ENCODE data around the gene ENTPD6.
"Not testable (repeated sequence)": the region's sequence is repeated elsewhere in the genome, so short reads cannot be mapped to it uniquely, and the experiment has no call there.

ENTPD6 gene

DNA sequence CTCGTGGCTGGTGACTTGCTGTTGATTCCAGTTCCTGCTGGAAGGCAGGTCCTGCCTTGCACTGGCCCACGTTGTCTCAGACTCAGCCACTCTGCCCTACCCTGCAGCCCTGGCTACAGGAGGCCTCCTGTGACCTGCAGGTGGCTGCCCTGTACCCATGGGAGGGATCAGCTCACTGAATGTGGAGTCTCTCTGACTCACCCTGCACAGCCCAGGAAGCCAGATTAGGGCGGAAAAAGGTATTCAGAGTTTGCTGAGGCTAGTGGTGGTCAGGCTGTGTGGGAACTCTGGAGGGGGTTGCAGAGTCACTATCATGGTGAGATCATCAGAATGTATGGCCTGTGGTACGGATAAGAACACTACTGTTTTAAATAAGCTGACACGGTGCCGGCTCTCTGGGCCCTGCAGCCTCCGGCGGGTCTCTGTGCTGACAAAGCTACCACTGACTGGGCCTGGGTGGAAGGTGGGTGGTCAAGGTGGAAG, 27.7 kb downstream of the ENTPD6 start:
- no peak overlapping the region for H3K4me3 ChIP-seq (ENCODE audit: low read depth, low read length)

DNA sequence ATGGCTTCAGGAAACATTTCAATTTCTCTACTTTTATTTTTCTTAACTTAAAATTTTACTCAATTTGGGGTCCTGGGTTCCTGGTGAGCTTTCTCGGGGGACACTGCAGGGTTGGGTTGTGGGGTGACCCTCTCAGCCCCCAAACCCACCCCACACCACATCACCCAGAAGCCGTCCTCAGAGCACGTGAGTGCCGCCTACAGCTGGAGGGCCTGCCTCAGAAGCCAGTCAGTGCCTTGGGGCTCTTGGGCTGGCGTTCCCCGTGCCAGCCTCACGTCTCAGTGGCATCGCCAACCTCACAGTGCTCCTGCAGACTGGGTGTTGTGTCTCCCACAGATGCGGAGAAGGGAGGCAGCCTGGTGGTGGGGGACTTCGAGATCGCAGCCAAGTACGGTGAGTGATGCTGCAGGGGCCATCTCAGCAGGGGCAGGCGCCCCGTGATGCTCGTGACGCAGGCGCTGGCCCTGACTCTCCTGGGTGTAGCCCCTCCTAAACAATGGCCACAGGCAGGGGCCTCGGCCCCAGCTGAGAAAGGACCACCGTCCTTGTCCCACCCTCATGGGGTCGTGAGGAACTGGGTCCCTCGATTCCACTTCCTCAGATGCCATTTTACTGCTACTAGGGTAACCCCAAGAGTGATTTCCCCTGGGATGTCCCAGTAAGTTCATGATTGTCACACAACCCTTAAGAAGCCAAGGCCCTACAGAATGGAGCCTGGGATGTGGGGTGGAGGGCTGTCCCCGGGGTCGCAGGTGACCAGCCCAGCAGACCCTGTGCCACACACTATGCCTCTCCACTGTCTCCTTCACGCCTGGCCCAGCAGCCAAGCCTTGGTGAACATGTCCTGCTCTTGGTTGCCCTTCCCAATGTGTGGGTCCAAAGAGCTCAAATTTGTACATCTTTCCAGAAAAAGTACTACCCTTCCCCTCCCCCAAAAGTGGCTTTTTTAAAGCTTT, 28.5 kb downstream of the ENTPD6 start:
- no peak overlapping the region for H3K4me3 ChIP-seq (ENCODE audit: low read depth, low read length)

DNA sequence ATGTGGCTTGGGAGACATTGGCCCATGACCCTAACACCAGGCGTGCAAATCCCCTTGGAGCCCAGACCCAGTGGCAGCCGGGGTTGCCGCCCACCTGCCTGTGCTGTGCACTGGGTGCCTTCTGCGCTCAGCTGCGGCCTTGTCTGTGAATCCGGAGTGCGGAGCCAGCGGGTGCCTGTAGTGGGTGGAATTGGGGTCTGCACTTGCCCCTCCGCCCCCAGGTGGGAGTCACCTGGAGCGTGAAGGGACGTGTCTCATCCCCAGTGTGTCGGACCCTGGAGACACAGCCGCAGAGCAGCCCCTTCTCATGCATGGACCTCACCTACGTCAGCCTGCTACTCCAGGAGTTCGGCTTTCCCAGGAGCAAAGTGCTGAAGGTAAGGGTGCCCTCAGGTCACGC, 29.4 kb downstream of the ENTPD6 start:
- H3K4me3 ChIP-seq (ENCODE audit: low read depth, low read length), result no peak overlapping the region

DNA sequence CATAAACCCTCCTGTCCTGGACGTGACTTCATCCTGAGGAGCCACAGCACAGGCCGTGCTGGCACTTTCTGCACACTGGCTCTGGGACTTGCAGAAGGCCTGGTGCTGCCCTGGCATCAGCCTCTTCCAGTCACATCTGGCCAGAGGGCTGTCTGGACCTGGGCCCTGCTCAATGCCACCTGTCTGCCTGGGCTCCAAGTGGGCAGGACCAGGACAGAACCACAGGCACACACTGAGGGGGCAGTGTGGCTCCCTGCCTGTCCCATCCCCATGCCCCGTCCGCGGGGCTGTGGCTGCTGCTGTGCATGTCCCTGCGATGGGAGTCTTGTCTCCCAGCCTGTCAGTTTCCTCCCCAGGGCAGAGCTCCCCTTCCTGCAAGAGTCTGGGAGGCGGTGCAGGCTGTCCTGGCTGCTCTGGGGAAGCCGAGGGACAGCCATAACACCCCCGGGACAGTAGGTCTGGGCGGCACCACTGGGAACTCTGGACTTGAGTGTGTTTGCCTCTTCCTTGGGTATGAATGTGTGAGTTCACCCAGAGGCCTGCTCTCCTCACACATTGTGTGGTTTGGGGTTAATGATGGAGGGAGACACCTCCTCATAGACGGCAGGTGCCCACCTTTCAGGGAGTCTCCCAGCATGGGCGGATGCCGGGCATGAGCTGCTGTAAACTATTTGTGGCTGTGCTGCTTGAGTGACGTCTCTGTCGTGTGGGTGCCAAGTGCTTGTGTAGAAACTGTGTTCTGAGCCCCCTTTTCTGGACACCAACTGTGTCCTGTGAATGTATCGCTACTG, 30.3 kb downstream of the ENTPD6 start:
- H3K4me3 ChIP-seq (ENCODE audit: low read depth, low read length), result no peak overlapping the region

DNA sequence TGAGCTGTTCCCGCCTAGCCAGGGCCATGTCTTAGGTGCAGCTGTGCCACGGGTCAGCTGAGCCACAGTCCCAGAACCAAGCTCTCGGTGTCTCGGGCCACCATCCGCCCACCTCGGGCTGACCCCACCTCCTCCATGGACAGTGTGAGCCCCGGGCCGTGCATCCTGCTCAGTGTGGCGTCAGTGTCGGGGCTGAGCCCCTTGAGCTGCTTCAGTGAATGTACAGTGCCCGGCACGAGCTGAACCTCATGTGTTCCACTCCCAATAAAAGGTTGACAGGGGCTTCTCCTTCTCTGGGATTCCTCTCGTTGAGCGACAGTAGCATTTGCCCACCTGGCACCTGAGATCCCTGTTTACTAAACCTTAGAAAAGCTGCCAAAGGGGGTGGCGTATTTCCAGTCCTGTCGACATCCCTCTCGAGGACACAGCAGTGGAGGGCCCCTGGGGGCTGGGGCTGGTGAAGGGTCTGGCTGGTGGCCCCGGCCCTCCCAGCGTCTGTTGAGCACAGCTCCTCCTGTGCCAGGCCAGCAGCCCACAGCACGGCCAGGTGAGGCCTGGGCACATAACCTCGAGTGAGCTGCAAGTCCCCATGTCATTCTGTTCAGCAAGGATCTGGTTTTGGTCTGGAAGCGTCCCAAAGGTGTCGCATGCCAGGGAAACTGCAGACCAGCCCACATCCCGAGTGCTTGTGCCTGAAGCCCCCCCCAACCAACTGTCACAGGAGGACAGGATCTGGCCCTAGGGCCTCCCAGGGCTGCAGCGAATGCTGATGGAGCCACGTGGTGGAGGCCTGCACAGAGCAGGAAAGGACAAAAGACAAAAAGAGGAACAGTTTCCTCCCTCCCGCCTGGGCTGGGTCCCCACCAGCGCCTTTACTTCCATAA, 31.2 kb downstream of the ENTPD6 start:
- no peak overlapping the region for H3K4me3 ChIP-seq (ENCODE audit: low read depth, low read length)

DNA sequence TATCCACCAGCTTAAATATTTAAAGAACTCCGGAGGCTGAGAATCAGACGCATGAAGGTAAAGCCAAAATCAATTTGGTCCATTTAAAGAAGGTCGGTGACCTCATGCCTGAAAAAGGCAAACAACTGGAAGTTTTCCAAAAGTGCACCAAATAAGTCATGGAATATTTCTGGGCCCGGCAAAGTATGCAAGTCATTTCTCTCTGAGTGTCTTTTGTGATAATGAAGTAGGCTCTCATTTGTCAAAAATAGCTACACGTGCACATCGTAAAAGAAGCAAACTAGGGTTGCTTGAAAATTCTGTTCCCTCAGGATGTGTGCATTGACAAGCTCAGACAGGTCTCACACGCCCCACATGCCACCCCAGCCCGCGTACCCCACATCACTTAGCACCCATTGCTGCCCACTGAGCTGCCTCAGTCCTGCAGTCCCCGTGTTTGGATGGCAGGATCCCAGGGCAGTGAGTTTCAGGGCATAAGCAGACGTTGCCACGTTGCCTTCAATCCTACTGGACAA, 31.9 kb downstream of the ENTPD6 start:
- no peak overlapping the region for H3K4me3 ChIP-seq (ENCODE audit: low read depth, low read length)

DNA sequence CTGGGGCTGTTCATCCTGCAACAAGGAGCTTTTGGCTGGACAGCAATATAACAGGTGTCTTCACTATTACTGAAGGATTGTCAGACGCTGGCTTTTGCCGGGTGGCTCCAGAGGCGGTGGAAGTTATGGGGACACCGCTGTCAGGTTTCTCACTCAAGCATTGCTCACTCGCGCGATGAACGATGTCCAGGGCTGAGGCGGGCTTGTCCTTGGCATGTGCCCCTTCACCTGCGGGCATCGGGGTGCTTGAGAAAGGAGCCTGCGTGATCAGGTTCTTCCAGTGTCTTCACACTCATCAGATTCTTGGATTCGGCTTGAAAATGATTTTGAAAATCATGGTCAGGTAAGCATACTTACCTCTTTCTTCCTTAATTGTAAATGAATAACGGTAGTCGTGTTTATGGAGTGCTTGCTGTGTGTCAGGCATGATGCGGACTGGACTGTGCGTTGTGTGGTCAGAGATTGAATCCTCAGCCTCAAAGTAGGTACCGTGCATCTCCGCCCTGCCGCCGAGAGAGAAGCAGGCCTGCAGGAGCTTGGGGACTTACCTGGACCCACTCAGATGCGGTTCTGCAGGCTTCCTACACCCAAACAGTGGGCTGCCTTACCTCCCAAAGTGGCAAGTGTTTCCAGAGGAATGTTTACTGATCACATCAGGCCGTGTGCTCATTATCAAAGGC, 34.1 kb downstream of the ENTPD6 start:
- no peak overlapping the region for H3K4me3 ChIP-seq (ENCODE audit: low read depth, low read length)

DNA sequence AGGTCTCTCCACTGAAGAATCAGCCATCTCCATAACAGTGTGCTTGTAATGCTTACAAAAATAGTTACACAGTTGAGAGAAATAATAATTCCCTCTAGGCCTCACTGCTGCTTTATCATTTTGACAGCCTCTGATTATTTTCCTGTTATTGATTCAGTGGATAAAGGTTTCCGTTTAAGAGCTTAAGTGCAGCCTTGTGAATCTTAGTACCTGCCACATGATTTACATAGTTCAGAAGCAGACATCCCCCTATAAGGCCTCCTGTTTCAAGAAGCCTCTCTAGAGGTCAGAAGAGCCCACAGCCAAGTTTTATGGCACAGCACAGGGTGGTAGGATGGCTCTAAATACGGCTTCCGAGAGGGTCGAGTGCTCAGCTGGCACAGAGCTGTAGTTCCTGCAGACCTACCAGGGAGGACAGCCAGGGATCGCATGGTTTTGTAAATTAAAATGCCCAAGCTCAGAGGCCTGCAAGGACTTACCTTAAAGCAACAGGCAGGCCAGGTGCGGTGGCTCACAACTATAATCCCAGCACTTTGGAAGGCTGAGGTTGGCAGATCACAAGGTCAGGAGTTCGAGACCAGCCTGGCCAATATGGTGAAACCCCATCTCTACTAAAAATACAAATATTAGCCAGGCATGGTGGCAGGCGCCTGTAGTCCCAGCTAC, 34.8 kb downstream of the ENTPD6 start:
- no peak overlapping the region for H3K4me3 ChIP-seq (ENCODE audit: low read depth, low read length)

DNA sequence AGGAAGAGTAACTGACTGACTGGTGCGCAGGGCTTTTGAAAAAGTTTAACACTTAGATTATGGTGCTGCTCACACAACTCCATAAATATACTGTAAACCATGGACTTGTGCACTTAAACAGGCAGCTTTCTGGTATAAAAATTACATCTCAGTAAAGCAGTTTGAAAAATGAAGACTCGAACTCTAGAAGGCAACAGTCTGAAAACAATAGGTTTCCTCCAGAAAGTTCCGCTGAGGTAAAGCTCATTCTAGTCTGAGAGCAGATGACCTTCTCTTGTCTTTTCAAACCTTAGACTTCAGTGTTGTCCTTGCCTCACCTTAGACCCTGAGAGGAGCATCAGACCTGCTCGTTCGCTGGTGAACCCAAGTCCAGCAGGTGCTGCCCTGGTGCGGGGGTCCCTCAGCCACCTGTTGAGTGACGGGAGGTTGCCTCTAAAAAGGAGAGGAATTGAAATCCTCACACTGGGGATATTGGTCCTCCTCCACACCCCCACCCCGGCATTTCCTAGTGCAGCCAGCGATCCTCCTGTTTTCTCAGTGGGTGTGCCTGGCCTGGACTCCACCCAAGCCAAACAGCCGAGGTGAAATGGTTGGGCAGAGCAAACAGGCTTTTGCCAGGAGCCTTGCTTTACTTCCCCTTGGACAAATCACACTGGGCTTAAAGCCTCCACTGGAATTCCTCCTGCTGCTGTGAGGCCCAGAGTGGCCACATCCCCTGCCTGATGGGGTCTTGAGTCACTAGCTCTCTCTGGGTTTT, 37.7 kb downstream of the ENTPD6 start:
- no peak overlapping the region for H3K4me3 ChIP-seq (ENCODE audit: low read depth, low read length)

DNA sequence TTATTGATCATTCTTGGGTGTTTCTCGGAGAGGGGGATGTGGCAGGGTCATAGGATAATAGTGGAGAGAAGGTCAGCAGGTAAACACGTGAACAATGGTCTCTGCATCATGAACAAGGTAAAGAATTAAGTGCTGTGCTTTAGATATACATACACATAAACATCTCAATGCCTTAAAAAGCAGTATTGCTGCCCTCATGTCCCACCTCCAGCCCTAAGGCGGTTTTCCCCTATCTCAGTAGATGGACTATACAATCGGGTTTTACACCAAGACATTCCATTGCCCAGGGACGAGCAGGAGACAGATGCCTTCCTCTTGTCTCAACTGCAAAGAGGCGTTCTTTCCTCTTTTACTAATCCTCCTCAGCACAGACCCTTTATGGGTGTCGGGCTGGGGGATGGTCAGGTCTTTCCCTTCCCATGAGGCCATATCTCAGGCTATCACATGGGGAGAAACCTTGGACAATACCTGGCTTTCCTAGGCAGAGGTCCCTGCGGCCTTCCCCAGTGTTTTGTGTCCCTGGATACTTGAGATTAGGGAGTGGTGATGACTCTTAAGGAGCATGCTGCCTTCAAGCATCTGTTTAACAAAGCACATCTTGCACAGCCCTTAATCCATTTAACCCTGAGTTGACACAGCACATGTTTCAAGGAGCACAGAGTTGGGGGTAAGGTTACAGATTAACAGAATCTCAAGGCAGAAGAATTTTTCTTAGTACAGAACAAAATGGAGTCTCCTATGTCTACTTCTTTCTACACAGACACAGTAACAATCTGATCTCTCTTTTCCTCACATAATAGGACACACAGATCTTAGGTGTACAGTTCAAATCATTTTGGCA, 38.7 kb downstream of the ENTPD6 start:
- H3K4me3 ChIP-seq (ENCODE audit: low read depth, low read length), result not testable (repeated sequence)

DNA sequence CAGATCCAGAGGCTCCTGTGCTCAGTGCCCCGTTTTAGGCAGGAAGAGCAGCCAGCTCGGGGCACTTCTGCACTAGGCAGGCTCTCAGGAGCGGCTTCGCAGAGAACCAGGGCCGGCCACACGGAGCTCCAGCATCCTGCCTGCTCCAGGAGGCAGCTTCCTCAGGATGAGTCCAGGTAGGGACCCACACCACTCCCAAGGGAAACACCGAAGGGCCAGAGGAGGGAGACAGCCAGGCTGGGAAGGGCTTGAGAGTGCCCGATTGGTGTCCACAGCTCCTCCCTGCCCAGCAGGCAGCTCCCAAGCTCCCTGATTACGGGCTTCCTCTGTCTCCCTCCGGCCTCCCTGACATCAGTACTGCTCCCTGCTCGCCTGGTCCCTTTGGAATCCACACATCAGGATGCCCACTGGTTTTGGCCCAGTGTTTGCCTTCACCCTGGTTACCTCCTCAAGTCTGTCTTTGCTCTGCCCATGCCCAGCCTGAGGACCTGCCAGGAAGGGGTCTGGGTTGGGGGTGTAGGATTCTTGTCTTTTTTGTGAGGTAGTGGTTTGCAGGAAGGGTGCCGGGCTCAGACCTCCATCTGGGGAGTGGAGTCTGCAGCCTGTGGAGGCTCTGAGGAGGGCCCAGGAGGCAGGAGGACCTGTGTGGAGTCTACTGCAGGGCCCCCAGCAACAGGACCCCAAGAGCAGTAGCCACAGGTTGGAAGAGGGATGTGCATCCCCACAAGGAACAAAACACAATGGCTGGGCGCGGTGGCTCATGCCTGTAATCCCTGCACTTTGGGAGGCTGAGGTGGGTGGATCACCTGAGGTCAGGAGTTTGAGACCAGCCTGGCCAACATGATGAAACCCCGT, 41.2 kb downstream of the ENTPD6 start:
- H3K4me3 ChIP-seq (ENCODE audit: low read depth, low read length), result no peak overlapping the region

DNA sequence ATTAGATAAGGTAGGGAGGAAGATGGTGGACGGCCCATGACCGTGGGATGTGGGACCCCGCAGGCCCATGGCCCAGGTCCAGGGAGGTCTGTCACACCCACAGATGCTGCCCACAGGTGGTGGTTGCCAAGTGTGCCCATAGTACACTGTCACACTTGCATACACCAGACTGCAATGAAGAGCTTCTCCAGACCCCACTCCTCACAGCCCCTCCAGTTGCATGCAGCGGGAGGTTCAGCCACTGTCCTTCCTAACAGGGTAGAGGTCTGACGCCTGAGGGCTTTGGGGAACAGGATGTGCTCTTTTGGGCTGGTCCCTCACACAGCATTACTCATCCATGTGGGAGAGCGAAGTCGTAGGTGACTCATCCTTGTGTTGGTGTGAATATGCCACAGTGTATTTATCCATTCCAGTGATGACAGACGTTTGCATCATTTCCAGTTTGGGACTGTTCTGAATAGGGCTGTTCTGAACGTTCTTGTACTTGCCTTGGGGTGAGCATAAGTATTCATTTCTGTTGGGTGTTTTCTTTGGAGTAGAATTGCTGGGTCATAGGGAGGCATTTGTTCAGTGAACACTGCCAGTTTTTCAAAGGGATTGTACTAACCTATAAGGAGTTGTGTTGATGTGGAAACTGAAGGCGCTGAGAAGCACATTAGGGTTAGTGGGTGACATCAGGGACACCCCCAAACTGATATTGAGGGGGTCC, 42.3 kb downstream of the ENTPD6 start:
- H3K4me3 ChIP-seq (ENCODE audit: low read depth, low read length), result no peak overlapping the region

DNA sequence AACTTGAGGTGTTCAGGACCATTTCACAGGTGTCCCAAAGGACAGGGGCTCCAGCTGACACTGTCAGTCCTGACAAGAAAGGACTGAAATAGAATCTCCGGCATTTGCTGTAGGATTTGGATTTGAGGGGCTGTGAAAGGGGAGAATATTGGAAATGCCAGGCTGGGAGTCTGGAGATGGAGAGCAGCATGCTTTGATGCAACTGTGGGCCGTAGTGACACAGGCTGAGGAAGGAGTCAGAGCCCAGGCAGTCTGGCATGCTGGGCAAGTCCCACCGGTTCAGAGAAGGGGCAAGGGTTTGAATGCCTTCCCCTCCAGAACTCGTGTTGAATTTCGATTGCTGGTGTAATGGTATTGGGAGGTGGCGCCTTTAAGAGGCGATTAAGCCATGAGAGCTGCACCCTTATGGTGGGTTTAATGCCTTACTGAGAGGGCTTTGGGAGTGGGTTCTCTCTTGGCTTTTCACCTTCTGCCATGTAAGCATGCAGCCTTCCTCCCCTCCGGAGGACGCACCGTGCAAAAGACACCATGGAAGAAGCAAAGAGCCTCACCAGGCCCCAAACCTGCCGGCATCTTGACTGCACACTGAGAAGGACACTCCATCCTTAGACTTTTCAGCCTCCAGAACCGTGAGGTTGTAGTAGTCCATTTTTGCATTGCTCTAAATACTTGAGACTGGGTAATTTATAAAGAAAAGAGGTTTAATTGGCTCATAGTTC, 43.0 kb downstream of the ENTPD6 start:
- no peak overlapping the region for H3K4me3 ChIP-seq (ENCODE audit: low read depth, low read length)

DNA sequence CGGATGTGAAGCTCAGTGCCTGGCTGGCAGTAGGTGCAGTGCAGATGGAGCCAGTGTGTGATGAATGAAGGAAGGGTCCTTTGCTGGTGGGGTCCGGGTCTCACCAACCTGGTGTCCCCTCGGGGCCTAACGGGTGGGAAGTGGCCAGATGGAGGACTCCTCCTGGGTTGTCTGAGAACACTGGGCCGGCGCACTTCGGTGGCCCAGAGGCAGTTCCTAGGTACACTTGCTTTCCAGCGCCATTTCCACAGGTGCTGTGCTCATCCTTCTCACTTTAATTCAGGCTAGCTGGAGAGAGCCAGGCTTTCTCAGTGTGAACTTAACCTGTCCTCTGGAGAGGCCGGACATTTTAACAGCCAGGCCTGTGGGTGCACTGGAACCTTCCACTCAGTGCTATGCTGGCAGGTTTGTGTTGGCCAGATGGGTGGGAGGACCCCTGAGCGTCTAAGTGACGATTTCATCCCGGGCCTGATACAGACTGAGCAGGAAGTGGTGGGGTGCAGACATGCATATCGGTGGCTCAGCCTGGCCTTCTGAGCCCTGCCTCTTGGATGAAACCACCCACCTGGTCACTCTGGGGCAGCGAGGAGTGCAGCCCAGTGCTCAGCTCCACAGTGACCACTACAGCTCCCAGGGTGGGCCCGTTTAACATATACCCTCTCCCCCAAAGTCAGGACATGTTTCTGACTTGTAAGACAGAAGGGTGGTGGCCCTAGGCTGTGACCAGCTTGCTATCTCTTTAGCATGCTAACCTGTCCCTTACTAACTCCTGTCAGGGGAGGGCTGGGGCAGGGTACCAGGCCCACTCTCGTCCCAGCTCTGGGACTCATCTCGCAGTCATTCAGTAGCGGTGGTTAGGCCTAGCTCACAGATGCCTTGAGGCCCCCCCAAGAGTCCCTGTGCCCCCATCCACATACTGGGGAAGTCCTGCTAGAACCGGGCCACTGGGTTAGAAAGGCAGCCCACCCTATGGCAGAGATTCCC, 44.2 kb downstream of the ENTPD6 start:
- no peak overlapping the region for H3K4me3 ChIP-seq (ENCODE audit: low read depth, low read length)
